Neuronal stem cell (in vitro differentiated cells): ENCODE results near the gene MYH9.
"Not testable (repeated sequence)": the region's sequence is repeated elsewhere in the genome, so short reads cannot be mapped to it uniquely, and the experiment has no call there.

Experiments
- DNase-seq: peaks from one replicate; pipeline ENCODE4 v3.0.0-alpha.2; 2013; ENCODE audit warnings: low spot score
- H2AFZ ChIP-seq: one replicate; pipeline ENCODE4 v1.6.1; 2013; ENCODE audit warnings: mild to moderate bottlenecking, low read length, inconsistent platforms
- H2AK5ac ChIP-seq: 2 replicates; pipeline ENCODE4 v1.6.1; 2013; ENCODE audit warnings: low read depth, mild to moderate bottlenecking, inconsistent platforms, low read length, moderate library complexity, mixed read lengths
- H2BK120ac ChIP-seq: 2 replicates; pipeline ENCODE4 v1.6.1; 2013; ENCODE audit warnings: low read depth, mild to moderate bottlenecking, inconsistent platforms, low read length, moderate library complexity, mixed read lengths
- H2BK12ac ChIP-seq: one replicate; pipeline ENCODE4 v1.6.1; 2013; ENCODE audit warnings: low read length, inconsistent platforms
- H2BK15ac ChIP-seq: 2 replicates; pipeline ENCODE4 v1.6.1; 2013; ENCODE audit warnings: mild to moderate bottlenecking, low read length, inconsistent platforms, mixed read lengths
- H2BK5ac ChIP-seq: one replicate; pipeline ENCODE4 v1.6.1; 2013; ENCODE audit warnings: inconsistent platforms, mild to moderate bottlenecking, low read length, moderate library complexity
- H3K14ac ChIP-seq: one replicate; pipeline ENCODE4 v1.6.1; 2013; ENCODE audit warnings: low read length, inconsistent platforms
- H3K18ac ChIP-seq: 2 replicates; pipeline ENCODE4 v1.6.1; 2013; ENCODE audit warnings: low read length, inconsistent platforms
- H3K23ac ChIP-seq: 2 replicates; pipeline ENCODE4 v1.6.1; 2013; ENCODE audit warnings: low read depth, mild to moderate bottlenecking, mixed read lengths, low read length, inconsistent platforms; ENCODE audit not compliant: poor library complexity
- H3K27ac ChIP-seq: replicated peaks from 3 replicates; pipeline ENCODE4 v1.5.1; 2013; ENCODE audit warnings: low read length, inconsistent platforms
- H3K27me3 ChIP-seq, 3 experiments: 2 replicates each; pipeline ENCODE4 v1.6.1; 2013; ENCODE audit warnings: low read length in 3 of 3, mild to moderate bottlenecking in 2 of 3, inconsistent platforms in 1 of 3, low read depth in 1 of 3, mixed read lengths in 1 of 3, moderate library complexity in 1 of 3; ENCODE audit not compliant: control insufficient read depth in 3 of 3, insufficient read depth in 3 of 3
- H3K36me3 ChIP-seq, 2 donors: replicated peaks in 1 of 2; 2 replicates each; pipeline ENCODE4 v1.6.1; 2013; ENCODE audit warnings: low read length in 2 of 2; ENCODE audit not compliant: control insufficient read depth in 2 of 2, insufficient read depth in 2 of 2
- H3K4ac ChIP-seq: 2 replicates; pipeline ENCODE4 v1.6.1; 2013; ENCODE audit warnings: inconsistent platforms, mild to moderate bottlenecking, low read length, moderate library complexity
- H3K4me1 ChIP-seq, 2 donors: 1 replicate in 1 of 2; 2 replicates in 1 of 2; pipeline ENCODE4 v1.6.1; 2013; ENCODE audit warnings: low read length in 2 of 2, low read depth in 1 of 2; ENCODE audit not compliant: control insufficient read depth in 2 of 2, insufficient read depth in 1 of 2
- H3K4me2 ChIP-seq: one replicate; pipeline ENCODE4 v1.6.1; 2013; ENCODE audit warnings: mild to moderate bottlenecking, low read length, inconsistent platforms; ENCODE audit not compliant: insufficient read depth, poor library complexity, severe bottlenecking
- H3K4me3 ChIP-seq, 2 donors: 2 replicates each; pipeline ENCODE4 v1.5.1; 2013; ENCODE audit warnings: low read length in 2 of 2, mild to moderate bottlenecking in 2 of 2, inconsistent platforms in 1 of 2, moderate library complexity in 1 of 2
- H3K79me1 ChIP-seq: one replicate; pipeline ENCODE4 v1.6.1; 2013; ENCODE audit warnings: low read depth, mild to moderate bottlenecking, inconsistent platforms, low read length, moderate library complexity
- H3K9ac ChIP-seq: one replicate; pipeline ENCODE4 v1.6.1; 2013; ENCODE audit warnings: mild to moderate bottlenecking, low read depth, low read length, inconsistent platforms; ENCODE audit not compliant: poor library complexity
- H3K9me3 ChIP-seq, 2 donors: replicated peaks in 1 of 2; 2 replicates each; pipeline versions ENCODE3 to v1.6.1; 2013; ENCODE audit warnings: low read length in 2 of 2, mild to moderate bottlenecking in 2 of 2, inconsistent platforms in 1 of 2, low read depth in 1 of 2, mixed read lengths in 1 of 2, moderate library complexity in 1 of 2; ENCODE audit not compliant: control insufficient read depth in 2 of 2, insufficient read depth in 1 of 2
- H4K8ac ChIP-seq: one replicate; pipeline ENCODE4 v1.6.1; 2013; ENCODE audit warnings: low read depth, mild to moderate bottlenecking, inconsistent platforms, low read length, moderate library complexity
- H4K91ac ChIP-seq: one replicate; pipeline ENCODE4 v1.6.1; 2013; ENCODE audit warnings: low read length, low read depth, mild to moderate bottlenecking, inconsistent platforms; ENCODE audit not compliant: poor library complexity
- WGBS, 2 donors: extraction: QIAGEN DNeasy Blood & Tissue Kit; methylation state at CpG; one replicate each; pipeline ENCODE4 v1.1.7; 2013; ENCODE audit warnings: missing lambda C conversion rate in 2 of 2, mixed read lengths in 1 of 2; ENCODE audit not compliant: insufficient read length in 2 of 2, insufficient replicate concordance in 1 of 2; ENCODE audit errors: extremely low coverage in 2 of 2; 5-methylcytosine and 5-hydroxymethylcytosine counted together

The MYH9 gene

GRCh38 chr22:36395055-36395849, 7.5 kb upstream of the MYH9 start:
- WGBS, 2 donors = no CpG with 5 or more reads among the region's 12 CpGs
- no peaks in the 10 kb centered on the region for H3K27me3 ChIP-seq
- peaks cover 0 to 2% of the 10 kb centered on the region in 2 donors for H3K9me3 ChIP-seq
- peaks cover 0 to 3% of the 10 kb centered on the region in 2 donors for H3K4me1 ChIP-seq
- H3K36me3 ChIP-seq = no peaks in the 10 kb centered on the region
- no peak overlapping the region for H2BK12ac ChIP-seq
- no peak overlapping the region for H3K4me3 ChIP-seq
- H2BK5ac ChIP-seq = no peak overlapping the region
- H2BK120ac ChIP-seq = no peak overlapping the region
- no peak overlapping the region for H2AFZ ChIP-seq
- H3K79me1 ChIP-seq = peaks cover 2% of the 10 kb centered on the region
- no peak overlapping the region for H2AK5ac ChIP-seq
- H3K14ac ChIP-seq = no peak overlapping the region
- peak overlapping the region; percentile 1 for H3K9ac ChIP-seq
- H3K4ac ChIP-seq = no peak overlapping the region
- no peak overlapping the region for H3K4me2 ChIP-seq
- no peak for DNase-seq
- H4K91ac ChIP-seq = no peak overlapping the region
- H3K27ac ChIP-seq = no peak overlapping the region
- no peak overlapping the region for H2BK15ac ChIP-seq
- no peak overlapping the region for H3K23ac ChIP-seq
- H3K18ac ChIP-seq = no peak overlapping the region
- H4K8ac ChIP-seq = no peak overlapping the region

GRCh38 chr22:36391638-36392037, 3.9 kb upstream of the MYH9 start:
- Histone ChIP-seq H3K9ac (no peak overlapping the region), H2BK120ac (no peak overlapping the region), H3K27ac (no peak overlapping the region), H3K18ac (no peak overlapping the region), H2AK5ac (no peak overlapping the region), H2BK12ac (no peak overlapping the region), H4K8ac (no peak overlapping the region), H2BK5ac (no peak overlapping the region), H3K23ac (no peak overlapping the region), H3K4me3 (no peak overlapping the region), H3K9me3 (peaks cover 0 to 2% of the 10 kb centered on the region in 2 donors), H3K27me3 (no peaks in the 10 kb centered on the region), H4K91ac (no peak overlapping the region), H2BK15ac (no peak overlapping the region), H3K4me1 (no peaks in the 10 kb centered on the region), H2AFZ (peak overlapping the region; percentile 2), H3K14ac (no peak overlapping the region), H3K4ac (no peak overlapping the region), H3K36me3 (no peaks in the 10 kb centered on the region), H3K79me1 (peaks cover 7% of the 10 kb centered on the region), H3K4me2 (no peak overlapping the region)
- DNase-seq = no peak
- no CpG with 5 or more reads among the region's 3 CpGs for WGBS, 2 donors

- not testable (repeated sequence) for H3K27ac ChIP-seq, H2AFZ ChIP-seq, H3K4me3 ChIP-seq, DNase-seq, H3K79me1 ChIP-seq, H2BK15ac ChIP-seq, H2AK5ac ChIP-seq, H3K36me3 ChIP-seq, H3K23ac ChIP-seq, H3K4me2 ChIP-seq, H3K4ac ChIP-seq, H3K14ac ChIP-seq, H2BK5ac ChIP-seq, H2BK120ac ChIP-seq, H2BK12ac ChIP-seq, H4K8ac ChIP-seq, H3K9me3 ChIP-seq, H4K91ac ChIP-seq, H3K9ac ChIP-seq, H3K27me3 ChIP-seq, H3K18ac ChIP-seq
- H3K4me1 ChIP-seq = peaks cover 9 to 17% of the 10 kb centered on the region in 2 donors
- WGBS, 2 donors = no CpG with 5 or more reads among the region's 14 CpGs
Measured at GRCh38 chr22:36389122-36389521, 1.4 kb upstream of the MYH9 start.

- peak overlapping the region; percentile 92 for H3K23ac ChIP-seq
- peaks cover 9% of the 10 kb centered on the region for H3K79me1 ChIP-seq
- no peak for DNase-seq
- peaks cover 9 to 17% of the 10 kb centered on the region in 2 donors for H3K4me1 ChIP-seq
- WGBS, 2 donors = no CpG with 5 or more reads among the region's 31 CpGs
- H2BK120ac ChIP-seq = no peak overlapping the region
- no peak overlapping the region for H2BK12ac ChIP-seq
- H3K9ac ChIP-seq = peak overlapping the region; percentile 95
- no peaks in the 10 kb centered on the region for H3K27me3 ChIP-seq
- peak overlapping the region; percentile 84 to 99 for H3K4me3 ChIP-seq
- H2AFZ ChIP-seq = peak overlapping the region; percentile 90
- peaks cover 0 to 2% of the 10 kb centered on the region in 2 donors for H3K9me3 ChIP-seq
- H2BK5ac ChIP-seq = peak overlapping the region; percentile 2
- H2BK15ac ChIP-seq = no peak overlapping the region
- H3K4me2 ChIP-seq = peak overlapping the region; percentile 95
- peak overlapping the region; percentile 96 for H2AK5ac ChIP-seq
- no peak overlapping the region for H4K8ac ChIP-seq
- H3K4ac ChIP-seq = peak overlapping the region; percentile 71
- peak overlapping the region; percentile 98 for H3K18ac ChIP-seq
- peak overlapping the region; percentile 75 for H3K27ac ChIP-seq
- H3K14ac ChIP-seq = peak overlapping the region; percentile 79
- H3K36me3 ChIP-seq = peaks cover 2 to 8% of the 10 kb centered on the region in 2 donors
- H4K91ac ChIP-seq = no peak overlapping the region
Measured at GRCh38 chr22:36387709-36387958, 133 bp downstream of the MYH9 start.
